ENCODE data around the gene GIPC1.
A peak's percentile ranks its signal among the peaks of the same experiment; 100 is the strongest.
"Not testable (repeated sequence)": the region's sequence is repeated elsewhere in the genome, so short reads cannot be mapped to it uniquely, and the experiment has no call there.

The GIPC1 gene

GRCh38 chr19:14519245-14519859, 23.4 kb upstream of the GIPC1 start:
- intact Hi-C loops (cut with DNase I): no loop called here
- no peak for DNase-seq

GRCh38 chr19:14517840-14518505, 22.0 kb upstream of the GIPC1 start, which contains the start of gene DNAJB1:
Gene DNAJB1, minus strand, starts transcription at chr19:14518397. Its CDS starts 48 bp downstream, at chr19:14518349.
- intact Hi-C loops (cut with DNase I): loop anchor here (2.0 kb wide), 1 partner anchor 21 kb away; the partner anchor contains the start of gene GIPC1

GRCh38 chr19:14517446-14517839, 21.5 kb upstream of the GIPC1 start:
- peak in 1 of 10 donors; percentile 86 for DNase-seq

More at GRCh38 chr19:14517840-14518505, 22.0 kb upstream of the GIPC1 start, which contains the start of gene DNAJB1:
- peak; percentile 71 to 98 (median 78) for DNase-seq

GRCh38 chr19:14516746-14517438, 21.0 kb upstream of the GIPC1 start:
- peak in 1 of 10 donors; percentile 36 for DNase-seq
- intact Hi-C loops (cut with DNase I): loop anchor here (2.0 kb wide), 1 partner anchor 20 kb away; the partner anchor contains the start of gene GIPC1

More at GRCh38 chr19:14517446-14517839, 21.5 kb upstream of the GIPC1 start:
- intact Hi-C loops (cut with DNase I): loop anchor here (2.0 kb wide), 1 partner anchor 21 kb away; the partner anchor contains the start of gene GIPC1

GRCh38 chr19:14516048-14516534, 20.2 kb upstream of the GIPC1 start:
- intact Hi-C loops (cut with DNase I): loop anchor here (2.0 kb wide), 1 partner anchor 19 kb away; the partner anchor contains the start of gene GIPC1
- DNase-seq: peak in 1 of 10 donors; percentile 37

GRCh38 chr19:14515501-14516047, 19.6 kb upstream of the GIPC1 start:
- intact Hi-C loops (cut with DNase I): loop anchor here (2.0 kb wide), 1 partner anchor 19 kb away; the partner anchor contains the start of gene GIPC1
- DNase-seq: peak in 1 of 10 donors; percentile 41

- intact Hi-C loops (cut with DNase I): no loop called here
- peak in 1 of 10 donors; percentile 38 for DNase-seq
Observed at GRCh38 chr19:14514215-14514863, 18.4 kb upstream of the GIPC1 start.

- DNase-seq: no peak
- intact Hi-C loops (cut with DNase I): no loop called here
Observed at GRCh38 chr19:14512406-14512961, 16.6 kb upstream of the GIPC1 start.

- intact Hi-C loops (cut with DNase I): no loop called here
- DNase-seq: no peak
Observed at GRCh38 chr19:14511229-14511593, 15.3 kb upstream of the GIPC1 start.

GRCh38 chr19:14510311-14511228, 14.6 kb upstream of the GIPC1 start:
- intact Hi-C loops (cut with DNase I): no loop called here
- DNase-seq: peak in 5 of 10 donors; percentile 21 to 90 (median 50)

- DNase-seq: no peak
- intact Hi-C loops (cut with DNase I): no loop called here
Observed at GRCh38 chr19:14507704-14508542, 12.0 kb upstream of the GIPC1 start.

GRCh38 chr19:14505488-14506239, 9.7 kb upstream of the GIPC1 start:
- peak in 4 of 10 donors; percentile 21 to 49 (median 34) for DNase-seq
- intact Hi-C loops (cut with DNase I): no loop called here

- DNase-seq; intact Hi-C loops (cut with DNase I): not testable (repeated sequence)
Observed at GRCh38 chr19:14504575-14504974, 8.6 kb upstream of the GIPC1 start.

- intact Hi-C loops (cut with DNase I): no loop called here
- DNase-seq: no peak
Observed at GRCh38 chr19:14503285-14503684, 7.4 kb upstream of the GIPC1 start.

GRCh38 chr19:14502334-14503092, 6.6 kb upstream of the GIPC1 start:
- DNase-seq: no peak
- intact Hi-C loops (cut with DNase I): no loop called here

All from posterior cingulate gyrus (tissue), 11 donors.